Esophagus squamous epithelium (tissue), 4 donors: ENCODE data around the gene PMM2.

Experiments
- POLR2A ChIP-seq, 4 donors: fragments of 450-650 bp; IDR thresholded peaks; one replicate each; pipeline ENCODE4 v1.6.1; 2017; ENCODE audit warnings: antibody characterized with exemption in 4 of 4, mild to moderate bottlenecking in 4 of 4, moderate library complexity in 3 of 4
- TF ChIP-seq, protein P1 (sequence below), 6 experiments: fragments of 450-650 bp in 4 of 6; fragments of 200-600 bp in 2 of 6; sonication (generic) in 2 of 6; IDR thresholded peaks; one replicate each; pipeline ENCODE4 v1.5.1; 2016 to 2019; ENCODE audit warnings: antibody characterized with exemption in 6 of 6, mild to moderate bottlenecking in 4 of 6, moderate library complexity in 4 of 6

DNA sequence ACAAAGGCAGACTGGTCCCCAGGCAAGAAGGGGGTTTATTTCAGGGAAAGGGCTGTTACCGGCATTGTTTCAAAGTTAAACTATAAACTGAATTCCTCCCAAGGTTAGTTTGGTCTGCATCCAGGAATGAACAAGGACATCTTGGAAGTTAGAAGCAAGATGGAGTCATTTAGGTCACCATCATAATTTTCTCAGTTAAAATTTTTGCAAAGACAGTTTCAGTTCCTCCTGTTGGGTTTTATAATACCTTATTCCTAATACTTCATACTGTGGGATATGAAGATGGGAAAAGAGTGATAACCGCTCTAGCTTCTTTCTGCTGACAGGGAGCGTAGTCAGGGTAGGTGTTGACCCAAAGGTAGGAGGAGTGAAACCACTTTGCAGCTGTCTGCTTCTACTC is 24.8 kb downstream of the PMM2 start:
- TF ChIP-seq, protein P1, sequence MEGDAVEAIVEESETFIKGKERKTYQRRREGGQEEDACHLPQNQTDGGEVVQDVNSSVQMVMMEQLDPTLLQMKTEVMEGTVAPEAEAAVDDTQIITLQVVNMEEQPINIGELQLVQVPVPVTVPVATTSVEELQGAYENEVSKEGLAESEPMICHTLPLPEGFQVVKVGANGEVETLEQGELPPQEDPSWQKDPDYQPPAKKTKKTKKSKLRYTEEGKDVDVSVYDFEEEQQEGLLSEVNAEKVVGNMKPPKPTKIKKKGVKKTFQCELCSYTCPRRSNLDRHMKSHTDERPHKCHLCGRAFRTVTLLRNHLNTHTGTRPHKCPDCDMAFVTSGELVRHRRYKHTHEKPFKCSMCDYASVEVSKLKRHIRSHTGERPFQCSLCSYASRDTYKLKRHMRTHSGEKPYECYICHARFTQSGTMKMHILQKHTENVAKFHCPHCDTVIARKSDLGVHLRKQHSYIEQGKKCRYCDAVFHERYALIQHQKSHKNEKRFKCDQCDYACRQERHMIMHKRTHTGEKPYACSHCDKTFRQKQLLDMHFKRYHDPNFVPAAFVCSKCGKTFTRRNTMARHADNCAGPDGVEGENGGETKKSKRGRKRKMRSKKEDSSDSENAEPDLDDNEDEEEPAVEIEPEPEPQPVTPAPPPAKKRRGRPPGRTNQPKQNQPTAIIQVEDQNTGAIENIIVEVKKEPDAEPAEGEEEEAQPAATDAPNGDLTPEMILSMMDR (IDR thresholded peaks at IDR 0.05), result no peak
- TF ChIP-seq POLR2A (IDR thresholded peaks at IDR 0.05), result no peak
